H1 (cell line): Measurements from ENCODE around the gene KIF5A. TPM values are rescaled to one million over a fixed set of nuclear protein-coding genes. Genes with fewer than 3 reads are reported as not detected.

Source experiments
- CTCF ChIA-PET: fragments of 300-600 bp; sonication (Branson Sonifier 250); formaldehyde crosslinking; loops from one replicate; lab custom pipeline; 2021; ENCODE audit not compliant: partially characterized antibody; lab: Charles Lee
- POLR2A ChIA-PET: fragments of 300-600 bp; sonication (Branson Sonifier 250); formaldehyde crosslinking; loops from one replicate; lab custom pipeline; 2021; ENCODE audit warnings: inconsistent platforms; ENCODE audit not compliant: partially characterized antibody; lab: Charles Lee
- DNase-seq, 2 experiments: peaks; one replicate each; pipeline versions ENCODE4 v3.0.0 to v3.0.0-alpha.2; 2010 to 2022; ENCODE audit warnings: low spot score in 2 of 2, low read depth in 1 of 2, mixed read lengths in 1 of 2
- FAIRE-seq: peaks from 2 replicates; lab custom pipeline; 2011; peaks lifted over from hg19 to GRCh38; lab: Jason Lieb, UNC
- H2AFZ ChIP-seq: 2 replicates; pipeline ENCODE4 v1.8.1; 2012; ENCODE audit warnings: low read length, inconsistent platforms
- H2AK5ac ChIP-seq: 2 replicates; pipeline ENCODE4 v1.6.1; 2013; ENCODE audit warnings: low read depth, low read length
- H2BK120ac ChIP-seq: replicated peaks from 2 replicates; pipeline ENCODE3; 2013; ENCODE audit warnings: low read depth, low read length, inconsistent platforms
- H2BK12ac ChIP-seq: 2 replicates; pipeline ENCODE4 v1.6.1; 2013; ENCODE audit warnings: low read depth, low read length
- H2BK15ac ChIP-seq: 2 replicates; pipeline ENCODE4 v1.6.1; 2013; ENCODE audit warnings: low read length
- H2BK20ac ChIP-seq: 2 replicates; pipeline ENCODE4 v1.6.1; 2013; ENCODE audit warnings: low read length
- H2BK5ac ChIP-seq: 2 replicates; pipeline ENCODE4 v1.6.1; 2013; ENCODE audit warnings: low read depth, low read length
- H3K14ac ChIP-seq: 2 replicates; pipeline ENCODE4 v1.6.1; 2013; ENCODE audit warnings: inconsistent platforms; ENCODE audit not compliant: insufficient read length
- H3K18ac ChIP-seq: 2 replicates; pipeline ENCODE4 v1.6.1; 2013; ENCODE audit warnings: low read length; ENCODE audit errors: extremely low read depth
- H3K23ac ChIP-seq: 2 replicates; pipeline ENCODE4 v1.6.1; 2013; ENCODE audit warnings: inconsistent platforms; ENCODE audit not compliant: insufficient read length
- H3K23me2 ChIP-seq: 2 replicates; pipeline ENCODE4 v1.6.1; 2013; ENCODE audit warnings: low read depth, low read length
- H3K27ac ChIP-seq: 2 replicates; pipeline ENCODE4 v1.6.1; 2011; ENCODE audit warnings: low read depth, low read length, inconsistent platforms
- H3K27me3 ChIP-seq, 4 experiments: replicated peaks in 1 of 4; 1 replicate in 1 of 4; 2 replicates in 3 of 4; pipeline versions ENCODE4 v1.6.1 to v1.8.1; 2011 to 2013; ENCODE audit warnings: low read length in 3 of 4, mild to moderate bottlenecking in 3 of 4, inconsistent platforms in 2 of 4, mixed read lengths in 2 of 4, moderate library complexity in 1 of 4; ENCODE audit not compliant: control insufficient read depth in 3 of 4, insufficient read depth in 3 of 4; ENCODE audit errors: extremely low read depth in 1 of 4
- H3K36me3 ChIP-seq, 4 experiments: 2 replicates each; pipeline versions ENCODE4 v1.6.1 to v1.8.1; 2011 to 2013; ENCODE audit warnings: mild to moderate bottlenecking in 4 of 4, low read length in 3 of 4, moderate library complexity in 2 of 4, control low read depth in 1 of 4, inconsistent platforms in 1 of 4; ENCODE audit not compliant: insufficient read depth in 4 of 4, control insufficient read depth in 2 of 4
- H3K4ac ChIP-seq: replicated peaks from 2 replicates; pipeline ENCODE3; 2013; ENCODE audit warnings: low read length, low read depth, mixed read lengths, inconsistent platforms; ENCODE audit not compliant: insufficient read length
- H3K4me1 ChIP-seq, 4 experiments: replicated peaks in 1 of 4; 1 replicate in 1 of 4; 2 replicates in 3 of 4; pipeline versions ENCODE4 v1.6.1 to v1.8.1; 2011 to 2013; ENCODE audit warnings: low read length in 3 of 4, inconsistent platforms in 2 of 4, mixed read lengths in 1 of 4; ENCODE audit not compliant: insufficient read depth in 4 of 4, control insufficient read depth in 3 of 4
- H3K4me2 ChIP-seq, 2 experiments: 2 replicates each; pipeline versions ENCODE4 v1.6.1 to v1.8.1; 2011 to 2013; ENCODE audit warnings: low read depth in 2 of 2, low read length in 2 of 2, control low read depth in 1 of 2, inconsistent platforms in 1 of 2, mild to moderate bottlenecking in 1 of 2; ENCODE audit not compliant: insufficient read depth in 1 of 2
- H3K4me3 ChIP-seq, 4 experiments: fragments of 200-600, 300-600 bp in 1 of 4; sonication (generic), shearing (Covaris generic), sonication (Bioruptor Twin) in 1 of 4; 2 replicates each; pipeline versions ENCODE4 v1.5.1 to v1.8.1; 2011 to 2016; ENCODE audit warnings: low read length in 4 of 4, low read depth in 3 of 4, control low read depth in 2 of 4, inconsistent platforms in 2 of 4, mild to moderate bottlenecking in 2 of 4, mixed read lengths in 1 of 4, moderate library complexity in 1 of 4; ENCODE audit not compliant: insufficient read depth in 2 of 4; ENCODE audit errors: extremely low read depth in 1 of 4
- H3K56ac ChIP-seq: replicated peaks from 2 replicates; pipeline ENCODE3; 2013; ENCODE audit warnings: low read depth, mild to moderate bottlenecking, mixed read lengths, low read length, inconsistent platforms; ENCODE audit not compliant: insufficient read length
- H3K79me1 ChIP-seq: 2 replicates; pipeline ENCODE4 v1.6.1; 2013; ENCODE audit warnings: low read depth, low read length, control low read depth
- H3K79me2 ChIP-seq, 2 experiments: 2 replicates each; pipeline versions ENCODE4 v1.6.1 to v1.8.1; 2012 to 2013; ENCODE audit warnings: low read length in 2 of 2, mild to moderate bottlenecking in 2 of 2, inconsistent platforms in 1 of 2; ENCODE audit not compliant: insufficient read depth in 2 of 2, control insufficient read depth in 1 of 2
- H3K9ac ChIP-seq, 4 experiments: replicated peaks in 1 of 4; 1 replicate in 1 of 4; 2 replicates in 3 of 4; pipeline versions ENCODE4 v1.6.1 to v1.8.1; 2011 to 2013; ENCODE audit warnings: low read depth in 3 of 4, low read length in 3 of 4, control low read depth in 2 of 4, mild to moderate bottlenecking in 2 of 4, moderate library complexity in 2 of 4, inconsistent platforms in 1 of 4; ENCODE audit errors: extremely low read depth in 1 of 4
- H3K9me3 ChIP-seq, 2 experiments: 2 replicates each; pipeline versions ENCODE4 v1.6.1 to v1.8.1; 2012 to 2013; ENCODE audit warnings: mild to moderate bottlenecking in 2 of 2, moderate library complexity in 2 of 2, control low read depth in 1 of 2, inconsistent platforms in 1 of 2, low read depth in 1 of 2, low read length in 1 of 2, mixed read lengths in 1 of 2; ENCODE audit not compliant: insufficient read depth in 2 of 2
- H4K20me1 ChIP-seq, 2 experiments: replicated peaks in 1 of 2; 2 replicates each; pipeline versions ENCODE3 to v1.8.1; 2011 to 2013; ENCODE audit warnings: inconsistent platforms in 2 of 2, low read length in 2 of 2, mild to moderate bottlenecking in 1 of 2; ENCODE audit not compliant: insufficient read depth in 2 of 2, control insufficient read depth in 1 of 2
- H4K5ac ChIP-seq: 2 replicates; pipeline ENCODE4 v1.6.1; 2013; ENCODE audit warnings: low read length, low read depth, mixed read lengths, inconsistent platforms; ENCODE audit not compliant: insufficient read length
- H4K8ac ChIP-seq: 2 replicates; pipeline ENCODE4 v1.8.0; 2013; ENCODE audit warnings: mild to moderate bottlenecking, moderate library complexity, low read length, inconsistent platforms; ENCODE audit not compliant: insufficient read depth; ENCODE audit errors: extremely low read depth
- H4K91ac ChIP-seq: replicated peaks from 2 replicates; pipeline ENCODE3; 2013; ENCODE audit warnings: low read length, mixed read lengths, inconsistent platforms; ENCODE audit not compliant: insufficient read length
- CBX8 ChIP-seq: fragments of 300-800, 300-1000 bp; sonication (generic); IDR thresholded peaks from 2 replicates; pipeline ENCODE4 v1.7.1; 2016; ENCODE audit warnings: low read depth, low read length, borderline replicate concordance
- CHD2 ChIP-seq: IDR thresholded peaks from 2 replicates; pipeline ENCODE4 v1.6.1; 2012; ENCODE audit warnings: low read length, improper control_type of control experiment
- RXRA ChIP-seq: IDR thresholded peaks from 2 replicates; pipeline ENCODE4 v1.6.1; 2011; ENCODE audit warnings: low read depth, mild to moderate bottlenecking, low read length, moderate library complexity; ENCODE audit not compliant: insufficient read depth
- SP2 ChIP-seq: IDR thresholded peaks from 2 replicates; pipeline ENCODE4 v1.6.1; 2012; ENCODE audit warnings: mild to moderate bottlenecking, low read length, inconsistent platforms
- TCF12 ChIP-seq: IDR thresholded peaks from 2 replicates; pipeline ENCODE4 v1.6.1; 2011; ENCODE audit warnings: low read depth, mild to moderate bottlenecking, low read length
- YY1 ChIP-seq: IDR thresholded peaks from 2 replicates; pipeline ENCODE4 v1.6.1; 2011; ENCODE audit warnings: low read depth, mild to moderate bottlenecking, low read length
- WGBS, 2 experiments: shearing (Covaris generic) in 1 of 2; methylation state at CpG; one replicate each; pipeline versions ENCODE4 v1.1.6 to v1.1.7; 2013 to 2015; ENCODE audit warnings: low lambda C conversion rate in 2 of 2, mixed read lengths in 2 of 2, inconsistent platforms in 1 of 2, low coverage in 1 of 2, missing lambda C conversion rate in 1 of 2; ENCODE audit not compliant: insufficient replicate concordance in 2 of 2, insufficient coverage in 1 of 2, insufficient read length in 1 of 2; ENCODE audit errors: extremely low coverage in 1 of 2, missing lambda C conversion rate in 1 of 2; 5-methylcytosine and 5-hydroxymethylcytosine counted together
- polyA plus RNA-seq, 7 experiments: library from polyadenylated mRNA; depleted of rRNA in 3 of 7; stranded (reverse) in 5 of 7; unstranded in 2 of 7; fragments of >200 nt in 5 of 7; fragments of 200-250 nt in 2 of 7; gene quantifications; 1 replicate in 5 of 7; 2 replicates in 1 of 7; 4 replicates in 1 of 7; pipeline versions ENCODE4 v1.2.1 to v1.2.3, GENCODE V29; 2011 to 2013; ENCODE audit warnings: missing spikeins in 2 of 7, mixed read lengths in 2 of 7
- total RNA-seq: library from RNA; stranded (reverse); fragmentation: NEBNext Ultra II Directional; extraction: Animal tissue kit (Norgen Biotek cat#: 25700); gene quantifications from 2 replicates; pipeline ENCODE4 v1.2.1, GENCODE V29; 2021
- TF ChIP-seq, protein P1 (sequence below): IDR thresholded peaks from 2 replicates; pipeline ENCODE4 v1.6.1; 2011; ENCODE audit warnings: low read depth, mild to moderate bottlenecking, low read length; ENCODE audit not compliant: insufficient read depth
- TF ChIP-seq, protein P2 (sequence below), 3 experiments: IDR thresholded peaks; 1 replicate in 2 of 3; 2 replicates in 1 of 3; pipeline versions ENCODE4 v1.5.1 to v1.6.1; 2011; ENCODE audit warnings: low read length in 3 of 3, mild to moderate bottlenecking in 3 of 3, inconsistent platforms in 2 of 3, low read depth in 1 of 3, moderate library complexity in 1 of 3; ENCODE audit not compliant: insufficient read depth in 1 of 3; ENCODE audit errors: control extremely low read depth in 1 of 3

The KIF5A gene
- total and polyA plus RNA-seq, 2 of the 8 experiments (the other 6 are each of a cell fraction or from before 2014, with no cell fraction given) = 10.7 to 21.9 TPM

DNA sequence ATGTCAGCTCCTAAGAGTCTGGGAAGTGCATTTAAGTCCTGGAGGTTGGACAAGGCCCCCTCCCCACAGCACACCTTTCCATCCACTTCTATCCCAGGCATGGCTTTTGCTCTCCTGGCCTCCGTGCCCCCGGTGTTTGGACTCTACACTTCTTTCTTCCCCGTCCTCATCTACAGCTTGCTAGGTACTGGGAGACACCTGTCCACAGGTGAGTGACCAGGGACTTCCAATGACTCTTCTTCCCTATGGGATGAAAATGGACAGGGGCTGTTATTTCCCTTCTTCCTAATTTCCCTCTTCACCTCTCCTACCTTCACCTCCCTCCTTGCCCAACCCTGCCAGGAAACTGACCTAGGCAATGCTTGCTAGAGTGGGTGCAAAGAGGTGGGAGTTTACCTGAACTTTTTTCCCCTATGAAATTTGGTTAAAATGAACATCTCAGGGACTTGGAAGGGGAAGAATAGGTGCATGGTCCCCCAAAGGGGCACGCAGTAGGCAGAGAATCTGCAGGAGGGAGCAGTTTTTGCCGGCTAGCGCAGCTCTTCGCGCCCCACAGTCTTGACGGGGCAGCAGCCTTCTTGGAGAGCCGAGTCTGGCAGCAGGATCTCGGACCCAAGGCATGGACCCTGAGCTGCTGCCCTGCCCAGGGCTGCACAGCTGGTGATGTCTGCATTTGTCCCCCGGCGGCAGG, 70.5 kb downstream of the KIF5A start:
- no peak overlapping the region for H2AFZ ChIP-seq
- H3K18ac ChIP-seq = no peak overlapping the region
- no peak overlapping the region for H3K23ac ChIP-seq
- no peak for FAIRE-seq
- no peak overlapping the region for H3K14ac ChIP-seq
- H3K56ac ChIP-seq = no peak overlapping the region
- no peak overlapping the region for H2BK20ac ChIP-seq
- no peak overlapping the region for H3K4ac ChIP-seq
- CTCF ChIA-PET = interaction anchor here (0.6 to 10.7 kb wide), 22 partner anchors 7 to 139 kb away, joined by 3 to 201 read pairs (median 5); partner anchors contain the start of genes ARHGEF25, B4GALNT1, DTX3 and MARCHF9
- H3K79me2 ChIP-seq = no peaks in the 10 kb centered on the region
- H3K9ac ChIP-seq = no peak overlapping the region
- H3K27me3 ChIP-seq = peaks cover 73 to 98% (median 97%) of the 10 kb centered on the region in 4 experiments
- no peak overlapping the region for H2AK5ac ChIP-seq
- peaks cover 7% of the 10 kb centered on the region; the same call in 1 of the 2 replicates for H3K23me2 ChIP-seq
- POLR2A ChIA-PET = interaction anchor here (0.7 to 3.6 kb wide), 17 partner anchors 11 to 125 kb away, joined by 3 to 45 read pairs (median 4); partner anchors contain the start of genes ARHGEF25, B4GALNT1, DDIT3 and PIP4K2C
- H3K4me2 ChIP-seq = peak overlapping the region; percentile 54 to 78
- no peaks in the 10 kb centered on the region; a peak in 1 of 4 replicates for H3K9me3 ChIP-seq
- H3K36me3 ChIP-seq = no peaks in the 10 kb centered on the region
- H2BK12ac ChIP-seq = no peak overlapping the region
- peak overlapping the region; percentile 12; the same call in 1 of the 2 replicates for H4K8ac ChIP-seq
- DNase-seq = peak in 1 of 2 experiments; percentile 50
- peak overlapping the region in 1 of 4 experiments; percentile 52; a peak in 4 of 8 replicates for H3K4me3 ChIP-seq
- no peak overlapping the region for H4K5ac ChIP-seq
- no peak overlapping the region for H2BK5ac ChIP-seq
- peaks cover 0 to 33% of the 10 kb centered on the region in 2 experiments for H4K20me1 ChIP-seq
- 14% methylated on average over 13 of the region's 13 CpGs; no CpG with 5 or more reads in 1 of the 2 experiments for WGBS, 2 experiments
- H2BK15ac ChIP-seq = no peak overlapping the region
- H3K27ac ChIP-seq = no peak overlapping the region
- no peak overlapping the region for H4K91ac ChIP-seq
- H3K4me1 ChIP-seq = peaks cover 0 to 18% (median 11%) of the 10 kb centered on the region in 4 experiments; a peak in 6 of 7 replicates
- H2BK120ac ChIP-seq = no peak overlapping the region
- H3K79me1 ChIP-seq = 0 out of 2 replicates have a peak, but pooled peaks cover 2% of the 10 kb centered on the region
- no peak for TF ChIP-seq CHD2
- TF ChIP-seq, protein P1, sequence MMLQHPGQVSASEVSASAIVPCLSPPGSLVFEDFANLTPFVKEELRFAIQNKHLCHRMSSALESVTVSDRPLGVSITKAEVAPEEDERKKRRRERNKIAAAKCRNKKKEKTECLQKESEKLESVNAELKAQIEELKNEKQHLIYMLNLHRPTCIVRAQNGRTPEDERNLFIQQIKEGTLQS = no peak
- no peak for TF ChIP-seq SP2
- no peak for TF ChIP-seq RXRA
- no peak for TF ChIP-seq YY1
- TF ChIP-seq CBX8 = no peak
- no peak for TF ChIP-seq TCF12
- TF ChIP-seq, protein P2, sequence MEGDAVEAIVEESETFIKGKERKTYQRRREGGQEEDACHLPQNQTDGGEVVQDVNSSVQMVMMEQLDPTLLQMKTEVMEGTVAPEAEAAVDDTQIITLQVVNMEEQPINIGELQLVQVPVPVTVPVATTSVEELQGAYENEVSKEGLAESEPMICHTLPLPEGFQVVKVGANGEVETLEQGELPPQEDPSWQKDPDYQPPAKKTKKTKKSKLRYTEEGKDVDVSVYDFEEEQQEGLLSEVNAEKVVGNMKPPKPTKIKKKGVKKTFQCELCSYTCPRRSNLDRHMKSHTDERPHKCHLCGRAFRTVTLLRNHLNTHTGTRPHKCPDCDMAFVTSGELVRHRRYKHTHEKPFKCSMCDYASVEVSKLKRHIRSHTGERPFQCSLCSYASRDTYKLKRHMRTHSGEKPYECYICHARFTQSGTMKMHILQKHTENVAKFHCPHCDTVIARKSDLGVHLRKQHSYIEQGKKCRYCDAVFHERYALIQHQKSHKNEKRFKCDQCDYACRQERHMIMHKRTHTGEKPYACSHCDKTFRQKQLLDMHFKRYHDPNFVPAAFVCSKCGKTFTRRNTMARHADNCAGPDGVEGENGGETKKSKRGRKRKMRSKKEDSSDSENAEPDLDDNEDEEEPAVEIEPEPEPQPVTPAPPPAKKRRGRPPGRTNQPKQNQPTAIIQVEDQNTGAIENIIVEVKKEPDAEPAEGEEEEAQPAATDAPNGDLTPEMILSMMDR (IDR thresholded peaks at IDR 0.05; ENCODE audit: control extremely low read depth in 1 of 3, insufficient read depth in 1 of 3, low read depth in 1 of 3, low read length in 3 of 3) = no peak
